GM12878 (cell line): ENCODE results near the gene TRPM3. TPM values are rescaled to one million over a fixed set of nuclear protein-coding genes. Genes with fewer than 3 reads are reported as not detected.

Source experiments
- ATAC-seq: fragments of 200-7000 bp; cut with Tn5 transposase; 3 replicates; pipeline ENCODE4 v1.9.1; 2020; ENCODE audit warnings: mild to moderate bottlenecking, moderate library complexity
- BruUV-seq: library from RNA; stranded (reverse); fragments of 400-500 nt; replicated peaks from 2 replicates; lab custom pipeline; 2021; lab: Mats Ljungman, UMichigan
- CTCF ChIA-PET: fragments of 300-600 bp; sonication (Branson Sonifier 250); formaldehyde crosslinking; extraction: SDS; loops from one replicate; lab custom pipeline; 2021; ENCODE audit warnings: inconsistent platforms; lab: Yijun Ruan, JAX
- POLR2A ChIA-PET: fragments of 350-600 bp; formaldehyde crosslinking; extraction: SDS; loops from one replicate; lab custom pipeline; 2021; ENCODE audit warnings: inconsistent platforms; lab: Charles Lee
- RAD21 ChIA-PET: fragments of 300-600 bp; sonication (Branson Sonifier 250); formaldehyde crosslinking; loops from one replicate; lab custom pipeline; 2023; ENCODE audit warnings: antibody characterized with exemption; ENCODE audit not compliant: unreplicated experiment; lab: Charles Lee
- SMC1A ChIA-PET: fragments of 300-600 bp; sonication (Branson Sonifier 250); formaldehyde crosslinking; loops from one replicate; lab custom pipeline; 2023; ENCODE audit not compliant: unreplicated experiment, uncharacterized antibody; lab: Charles Lee
- DNase-seq: peaks from one replicate; pipeline ENCODE4 v3.0.0-alpha.2; 2011; ENCODE audit warnings: low read depth, low spot score
- FAIRE-seq: peaks from 3 replicates; lab custom pipeline; 2011; peaks lifted over from hg19 to GRCh38; lab: Jason Lieb, UNC
- H2AFZ ChIP-seq: 2 replicates; pipeline ENCODE4 v1.6.0; 2011; ENCODE audit warnings: low read depth, low read length, control low read depth; ENCODE audit not compliant: control insufficient read depth
- H3K27ac ChIP-seq: 2 replicates; pipeline ENCODE4 v1.5.1; 2011; ENCODE audit warnings: control low read depth; ENCODE audit not compliant: control insufficient read depth, insufficient read depth
- H3K27me3 ChIP-seq, 2 experiments: replicated peaks in 1 of 2; 2 replicates each; pipeline versions ENCODE4 v1.6.0 to v1.6.1; 2011; ENCODE audit warnings: low read length in 1 of 2; ENCODE audit not compliant: control insufficient read depth in 2 of 2, insufficient read depth in 2 of 2
- H3K36me3 ChIP-seq, 2 experiments: 2 replicates each; pipeline ENCODE4 v1.5.1; 2011; ENCODE audit warnings: low read length in 1 of 2; ENCODE audit not compliant: control insufficient read depth in 2 of 2, insufficient read depth in 2 of 2
- H3K4me1 ChIP-seq: 2 replicates; pipeline ENCODE4 v1.6.1; 2011; ENCODE audit warnings: mild to moderate bottlenecking, low read length, moderate library complexity, mixed read lengths; ENCODE audit not compliant: control insufficient read depth, insufficient read depth
- H3K4me2 ChIP-seq: 2 replicates; pipeline ENCODE4 v1.6.0; 2011; ENCODE audit warnings: control low read depth; ENCODE audit not compliant: control insufficient read depth, insufficient read depth
- H3K4me3 ChIP-seq: fragments of 200-600 bp; sonication (generic); 2 replicates; pipeline ENCODE4 v1.5.1; 2016
- H3K79me2 ChIP-seq: 2 replicates; pipeline ENCODE4 v1.6.0; 2011; ENCODE audit warnings: low read length; ENCODE audit not compliant: control insufficient read depth, insufficient read depth
- H3K9ac ChIP-seq: 2 replicates; pipeline ENCODE4 v1.8.0; 2011; ENCODE audit warnings: low read length, control low read depth, mixed read lengths; ENCODE audit not compliant: control insufficient read depth, insufficient read depth
- H3K9me3 ChIP-seq: replicated peaks from 3 replicates; pipeline ENCODE4 v1.5.1; 2011; ENCODE audit warnings: mild to moderate bottlenecking, low read length; ENCODE audit not compliant: control insufficient read depth, insufficient read depth
- H4K20me1 ChIP-seq: 2 replicates; pipeline ENCODE4 v1.6.0; 2011; ENCODE audit not compliant: control insufficient read depth, insufficient read depth
- BHLHE40 ChIP-seq, 2 experiments: fragments of 450-650 bp in 1 of 2; IDR thresholded peaks; 2 replicates each; pipeline ENCODE4 v1.6.1; 2011 to 2017; ENCODE audit warnings: low read depth in 2 of 2, borderline replicate concordance in 1 of 2, improper control_type of control experiment in 1 of 2, low read length in 1 of 2, mild to moderate bottlenecking in 1 of 2
- ETV6 ChIP-seq, 2 experiments: fragments of 450-650 bp in 1 of 2; IDR thresholded peaks in 1 of 2; conservative IDR thresholded peaks in 1 of 2; 2 replicates each; pipeline ENCODE4 v1.6.1; 2014; ENCODE audit warnings: antibody characterized with exemption in 1 of 2, borderline replicate concordance in 1 of 2, low read depth in 1 of 2, mild to moderate bottlenecking in 1 of 2, moderate library complexity in 1 of 2
- FOXK2 ChIP-seq: fragments of 450-650 bp; IDR thresholded peaks from 2 replicates; pipeline ENCODE4 v1.6.1; 2017; ENCODE audit warnings: mild to moderate bottlenecking, moderate library complexity
- GATAD2B ChIP-seq: fragments of 450-650 bp; conservative IDR thresholded peaks from 2 replicates; pipeline ENCODE4 v1.6.1; 2017; ENCODE audit warnings: low read depth, mild to moderate bottlenecking, moderate library complexity
- HDGF ChIP-seq: fragments of 450-650 bp; IDR thresholded peaks from 2 replicates; pipeline ENCODE4 v1.6.1; 2016; ENCODE audit warnings: antibody characterized with exemption
- IRF3 ChIP-seq: fragments of 450-650 bp; IDR thresholded peaks from 2 replicates; pipeline ENCODE4 v1.6.1; 2014; ENCODE audit warnings: mild to moderate bottlenecking
- IRF4 ChIP-seq: IDR thresholded peaks from 2 replicates; pipeline ENCODE4 v1.6.1; 2011; ENCODE audit warnings: low read depth, low read length
- KDM1A ChIP-seq: fragments of 200-600 bp; sonication (generic); IDR thresholded peaks from 2 replicates; pipeline ENCODE4 v1.6.1; 2016; ENCODE audit warnings: borderline replicate concordance
- MLLT1 ChIP-seq: fragments of 450-650 bp; IDR thresholded peaks from 2 replicates; pipeline ENCODE4 v1.6.1; 2016; ENCODE audit warnings: mild to moderate bottlenecking
- MTA2 ChIP-seq: fragments of 450-650 bp; IDR thresholded peaks from 2 replicates; pipeline ENCODE4 v1.6.1; 2016; ENCODE audit warnings: low read depth, mild to moderate bottlenecking, moderate library complexity
- NBN ChIP-seq: fragments of 450-650 bp; IDR thresholded peaks from 2 replicates; pipeline ENCODE4 v1.6.1; 2016
- NFYB ChIP-seq: IDR thresholded peaks from 2 replicates; pipeline ENCODE4 v1.6.1; 2011; ENCODE audit warnings: low read depth, mild to moderate bottlenecking, low read length, improper control_type of control experiment, moderate library complexity; ENCODE audit not compliant: insufficient read depth
- NR2F1 ChIP-seq: fragments of 450-650 bp; conservative IDR thresholded peaks from 2 replicates; pipeline ENCODE4 v1.6.1; 2017; ENCODE audit warnings: mild to moderate bottlenecking
- SRF ChIP-seq, 2 experiments: IDR thresholded peaks; 2 replicates each; pipeline ENCODE4 v1.6.1; 2011; ENCODE audit warnings: low read depth in 2 of 2, low read length in 2 of 2, mild to moderate bottlenecking in 1 of 2, moderate library complexity in 1 of 2
- ZNF687 ChIP-seq: fragments of 450-650 bp; IDR thresholded peaks from 2 replicates; pipeline ENCODE4 v1.6.1; 2017; ENCODE audit warnings: mild to moderate bottlenecking, moderate library complexity
- WGBS: methylation state at CpG from one replicate; pipeline ENCODE4 v1.1.6; 2016; ENCODE audit warnings: low lambda C conversion rate; ENCODE audit not compliant: insufficient replicate concordance, insufficient coverage; ENCODE audit errors: missing lambda C conversion rate; 5-methylcytosine and 5-hydroxymethylcytosine counted together
- in situ Hi-C: fragments of 300-500 bp; cut with MboI; formaldehyde crosslinking; loops from 9 replicates; pipeline ENCODE4 v1.14.3; 2018; ENCODE audit warnings: mixed read lengths
- intact Hi-C: fragments of 100-400 bp; cut with micrococcal nuclease; formaldehyde crosslinking; loops from one replicate; pipeline ENCODE4 v1.14.2; 2022; ENCODE audit not compliant: unreplicated experiment
- polyA plus RNA-seq, 11 experiments: library from polyadenylated mRNA; depleted of rRNA in 4 of 11; unstranded in 6 of 11; stranded (reverse) in 5 of 11; fragments of >200 nt; fragmentation: Nextera tagmentation in 4 of 11; fragmentation: Illumina TruSeq in 1 of 11; extraction: Ambion mirVana in 4 of 11; extraction: Trizol in 1 of 11; gene quantifications; 1 replicate in 1 of 11; 2 replicates in 10 of 11; pipeline versions ENCODE4 v1.2.1 to v1.2.3, GENCODE V29; 2011 to 2016; ENCODE audit warnings: inconsistent platforms in 2 of 11, missing spikeins in 2 of 11, low read depth in 1 of 11
- total RNA-seq, 4 experiments: library from RNA; depleted of rRNA in 3 of 4; stranded (reverse); fragments of >200 nt in 3 of 4; fragmentation: Illumina TruSeq in 1 of 4; extraction: Trizol in 1 of 4; gene quantifications; 2 replicates each; pipeline versions ENCODE4 v1.2.1 to v1.2.3, GENCODE V29; 2013 to 2021

The TRPM3 gene
- total and polyA plus RNA-seq, 10 of the 15 experiments (the other 5 are each of a cell fraction or from before 2014, with no cell fraction given): not detected

DNA sequence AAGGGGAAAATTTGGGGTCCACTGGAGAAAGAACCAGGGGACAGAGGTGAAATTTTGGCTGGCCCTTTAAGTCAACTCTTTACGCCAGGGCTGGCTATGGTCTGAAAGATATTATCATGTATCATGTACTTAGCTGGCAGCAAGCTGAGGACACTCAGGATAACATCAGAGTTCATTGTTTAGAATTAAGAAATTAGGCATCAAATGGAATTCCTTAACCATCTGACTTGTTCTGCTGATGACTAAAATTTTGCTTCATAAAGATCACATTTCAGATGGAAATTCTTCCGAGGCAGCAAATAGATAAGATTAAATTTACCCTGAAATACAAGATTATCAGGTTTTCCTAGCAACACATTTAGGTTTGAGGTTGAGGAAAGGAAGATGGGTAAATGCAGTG lies 437.6 kb downstream of the TRPM3 start:
- Histone ChIP-seq H3K36me3 (no peaks in the 10 kb centered on the region), H2AFZ (no peak overlapping the region), H3K9me3 (no peaks in the 10 kb centered on the region), H3K4me2 (no peak overlapping the region), H3K4me1 (no peaks in the 10 kb centered on the region), H3K27ac (no peak overlapping the region), H3K27me3 (no peaks in the 10 kb centered on the region), H3K79me2 (no peaks in the 10 kb centered on the region), H3K9ac (no peak overlapping the region), H4K20me1 (no peaks in the 10 kb centered on the region), H3K4me3 (no peak overlapping the region)
- ChIA-PET CTCF (no interaction called here), SMC1A (no interaction called here), RAD21 (no interaction called here), POLR2A (no interaction called here)
- intact Hi-C loops (no loop called here), in situ Hi-C loops (no loop called here)
- ATAC-seq: no peak
- FAIRE-seq: no peak
- BruUV-seq: no TSS peak
- 12% methylated on average over 2 of the region's 2 CpGs for WGBS
- DNase-seq: no peak
- TF ChIP-seq FOXK2 (no peak), ETV6 (conservative IDR thresholded peaks at IDR 0.05 in 1 of 2, IDR thresholded peaks at IDR 0.05 in 1 of 2; ENCODE audit: borderline replicate concordance in 1 of 2, low read depth in 1 of 2) (no peak), NR2F1 (no peak), MTA2 (no peak), IRF3 (no peak), BHLHE40 (IDR thresholded peaks at IDR 0.05; ENCODE audit: borderline replicate concordance in 1 of 2, low read depth in 2 of 2, low read length in 1 of 2) (no peak), ZNF687 (no peak), HDGF (no peak), GATAD2B (no peak), SRF (IDR thresholded peaks at IDR 0.05; ENCODE audit: low read depth in 2 of 2, low read length in 2 of 2) (no peak), MLLT1 (no peak), NBN (no peak), NFYB (no peak), IRF4 (no peak), KDM1A (no peak)
